ENCODE results near the gene BLID. TPM values are rescaled to one million over a fixed set of nuclear protein-coding genes. Genes with fewer than 3 reads are reported as not detected.

The BLID gene
- total RNA-seq, 1 experiment from 2014 or later = 5.7 TPM

- H3K79me2 ChIP-seq (ENCODE audit: low read length) = peaks cover 82% of the 10 kb centered on the region
- H3K4me2 ChIP-seq (ENCODE audit: low read length) = no peak overlapping the region
- POLR2A ChIA-PET (ENCODE audit: unreplicated experiment) = interaction anchor here (0.6 kb wide), 1 partner anchor 537 kb away, joined by 3 read pairs; no protein-coding TSS in a partner anchor
Measured at GRCh38 chr11:122113836-122114825, 1.9 kb downstream of the BLID start.

GRCh38 chr11:122112470-122113365 is 3.3 kb downstream of the BLID start:
- Histone ChIP-seq H3K9ac (ENCODE audit: low read length) (no peak overlapping the region), H3K4me1 (ENCODE audit: insufficient read depth, low read length) (peaks cover 4% of the 10 kb centered on the region), H3K27me3 (ENCODE audit: low read length) (no peaks in the 10 kb centered on the region), H3K79me2 (ENCODE audit: low read length) (peaks cover 80% of the 10 kb centered on the region), H3K4me3 (ENCODE audit: low read length) (no peak overlapping the region), H3F3A (ENCODE audit: low read length, unreplicated experiment) (peaks cover 24% of the 10 kb centered on the region), H3K9me3 (ENCODE audit: low read length) (no peaks in the 10 kb centered on the region), H3K36me3 (ENCODE audit: low read depth, low read length) (peaks cover 85% of the 10 kb centered on the region), H3K4me2 (ENCODE audit: low read length) (no peak overlapping the region), H3K27ac (ENCODE audit: low read length) (no peak overlapping the region), H4K20me1 (ENCODE audit: low read length) (peaks cover 38% of the 10 kb centered on the region), H2AFZ (ENCODE audit: low read length) (no peak overlapping the region), H3K9me2 (replicated peaks; ENCODE audit: low read length) (no peaks in the 10 kb centered on the region)
- BruUV-seq (replicated peaks) = no TSS peak
- DNase-seq (no peak), ATAC-seq (no peak)
- intact Hi-C loops (cut with micrococcal nuclease) = no loop called here
- TF ChIP-seq EZH2phosphoT487 (IDR thresholded peaks at IDR 0.05; ENCODE audit: borderline replicate concordance, low read length) = no peak
- TF ChIP-seq EZH2 (IDR thresholded peaks at IDR 0.05; ENCODE audit: low read length, unreplicated experiment) = no peak
- no peak for TF ChIP-seq CTCF (conservative IDR thresholded peaks at IDR 0.05; ENCODE audit: low read depth, low read length)
- ChIA-PET POLR2A (ENCODE audit: unreplicated experiment) (interaction anchor here (0.6 kb wide), 1 partner anchor 934 kb away, joined by 3 read pairs; no protein-coding TSS in a partner anchor), CTCF (no interaction called here)

More at GRCh38 chr11:122113836-122114825, 1.9 kb downstream of the BLID start:
- Histone ChIP-seq H3K27ac (ENCODE audit: low read length) (no peak overlapping the region), H4K20me1 (ENCODE audit: low read length) (0 out of 2 replicates have a peak, but pooled peaks cover 41% of the 10 kb centered on the region), H3F3A (ENCODE audit: low read length, unreplicated experiment) (peaks cover 21% of the 10 kb centered on the region), H3K36me3 (ENCODE audit: low read depth, low read length) (peaks cover 88% of the 10 kb centered on the region), H2AFZ (ENCODE audit: low read length) (no peak overlapping the region), H3K9ac (ENCODE audit: low read length) (no peak overlapping the region), H3K9me3 (ENCODE audit: low read length) (no peaks in the 10 kb centered on the region), H3K27me3 (ENCODE audit: low read length) (no peaks in the 10 kb centered on the region), H3K4me1 (ENCODE audit: insufficient read depth, low read length) (no peaks in the 10 kb centered on the region), H3K9me2 (replicated peaks; ENCODE audit: low read length) (no peaks in the 10 kb centered on the region), H3K4me3 (ENCODE audit: low read length) (no peak overlapping the region)
- DNase-seq = no peak
- BruUV-seq (replicated peaks) = no TSS peak
- ATAC-seq = no peak
- TF ChIP-seq EZH2phosphoT487 (IDR thresholded peaks at IDR 0.05; ENCODE audit: borderline replicate concordance, low read length) = no peak
- TF ChIP-seq EZH2 (IDR thresholded peaks at IDR 0.05; ENCODE audit: low read length, unreplicated experiment) = no peak
- TF ChIP-seq CTCF (conservative IDR thresholded peaks at IDR 0.05; ENCODE audit: low read depth, low read length) = no peak
- intact Hi-C loops (cut with micrococcal nuclease) = no loop called here
- CTCF ChIA-PET = no interaction called here

Measured in PC-3 (cell line).